Kidney tubule cell (primary cell): ENCODE data around the gene MORN5.

Experiments used
- DNase-seq: peaks from one replicate; pipeline ENCODE4 v3.0.0-alpha.2; 2018; ENCODE audit warnings: low spot score

The MORN5 gene

DNA sequence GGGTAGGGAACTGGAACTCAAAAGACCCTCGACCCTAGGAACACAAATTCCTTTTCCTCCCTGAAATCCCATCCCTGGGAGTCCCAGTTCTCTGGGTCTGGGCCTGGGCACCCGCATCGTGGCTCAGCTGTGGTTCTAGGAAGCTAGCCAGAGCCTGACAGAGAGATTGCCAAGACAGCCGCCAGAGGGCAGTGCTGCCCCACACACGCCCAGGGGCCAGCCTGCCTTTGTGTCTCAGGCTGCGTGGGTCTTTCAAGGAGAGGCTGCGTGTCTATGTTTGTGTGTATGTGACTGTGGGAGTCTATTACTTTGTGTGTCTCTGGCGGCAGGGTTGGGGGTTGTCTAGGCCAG is 34.6 kb upstream of the MORN5 start:
- peak; percentile 76 for DNase-seq

DNA sequence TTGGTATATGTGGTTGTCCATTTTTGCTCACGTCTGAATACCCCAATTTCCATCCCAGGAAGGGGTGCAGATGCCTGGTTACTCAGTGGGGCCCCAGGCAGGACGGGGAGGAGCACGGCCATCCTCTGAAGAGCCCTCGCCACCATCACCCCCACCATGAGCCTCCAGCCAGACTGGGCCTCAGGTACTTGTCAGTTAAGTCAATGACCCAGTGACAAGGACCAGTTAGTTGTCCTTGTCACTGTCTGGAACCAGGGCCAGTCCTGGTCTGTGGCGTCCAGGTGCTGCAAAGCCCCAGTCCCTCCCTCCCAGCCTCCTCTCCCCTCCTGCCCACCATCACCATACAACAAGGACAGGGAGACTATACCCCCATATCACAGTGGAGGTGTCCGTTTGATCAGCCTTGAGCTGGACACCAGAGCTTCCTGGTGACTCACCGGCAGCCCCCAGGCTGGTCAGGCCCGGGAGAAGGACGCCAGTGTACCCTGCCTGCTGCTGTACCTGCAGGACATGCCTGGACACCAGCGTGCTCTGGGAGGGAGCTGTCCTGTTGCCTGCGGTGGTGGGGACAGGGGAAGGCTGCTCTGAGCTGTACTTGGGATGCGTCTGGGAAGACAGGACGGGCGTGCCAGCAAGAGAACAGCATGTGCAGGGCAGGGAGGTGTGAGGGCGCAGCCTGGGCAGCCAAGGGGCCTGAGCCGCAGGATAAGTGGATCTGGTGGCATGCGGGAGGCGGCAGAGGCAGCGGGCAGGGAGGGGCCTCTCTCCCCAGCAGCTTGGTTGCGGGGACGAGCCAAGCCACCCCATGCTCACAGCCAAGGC is 34.0 kb upstream of the MORN5 start:
- DNase-seq = peak; percentile 62

DNA sequence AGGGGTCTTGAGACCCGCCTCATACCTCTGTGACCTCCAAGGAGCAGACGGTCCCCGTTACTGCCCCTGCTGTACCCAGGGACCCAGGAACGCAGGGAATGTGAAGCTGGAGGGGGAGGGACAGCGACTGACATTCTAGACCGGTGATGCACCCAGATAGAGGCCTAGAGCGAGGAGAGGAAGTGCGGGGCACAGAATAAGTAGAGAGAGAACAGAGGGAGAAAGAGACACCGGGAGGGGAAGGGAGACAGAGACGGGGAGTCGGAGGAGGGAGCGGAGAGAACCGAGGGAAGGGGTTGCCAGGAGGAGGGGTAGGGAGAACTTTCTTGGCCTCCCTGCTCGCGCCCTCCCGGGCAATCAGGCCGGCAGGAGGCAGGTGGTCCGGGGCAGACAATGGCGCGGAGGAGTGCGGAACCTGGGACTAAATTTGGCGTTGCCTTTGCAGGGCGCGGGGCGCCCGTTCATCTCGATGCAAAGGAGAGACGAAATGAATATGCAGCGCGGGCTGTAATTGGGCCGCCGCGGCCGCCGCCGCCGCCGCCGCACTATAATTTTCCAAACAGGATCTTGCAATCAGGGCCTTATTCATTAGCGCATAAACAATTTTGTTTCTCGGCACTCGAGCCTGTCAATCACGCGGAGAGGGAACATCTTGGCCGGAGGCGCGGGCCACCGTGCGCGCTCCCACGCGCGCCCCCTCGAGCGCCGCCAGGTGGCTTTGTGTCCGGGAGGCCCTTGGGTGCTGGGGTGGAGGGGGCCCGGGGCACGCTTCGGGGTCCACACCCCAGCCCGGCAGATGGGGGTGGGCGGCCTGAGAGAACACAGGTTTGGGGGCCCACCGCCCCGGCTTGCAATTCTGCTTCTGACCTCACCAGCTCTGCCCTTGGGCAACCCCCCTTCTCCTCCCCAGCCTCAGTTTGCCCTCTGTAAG is 33.1 kb upstream of the MORN5 start:
- DNase-seq = peak; percentile 83

DNA sequence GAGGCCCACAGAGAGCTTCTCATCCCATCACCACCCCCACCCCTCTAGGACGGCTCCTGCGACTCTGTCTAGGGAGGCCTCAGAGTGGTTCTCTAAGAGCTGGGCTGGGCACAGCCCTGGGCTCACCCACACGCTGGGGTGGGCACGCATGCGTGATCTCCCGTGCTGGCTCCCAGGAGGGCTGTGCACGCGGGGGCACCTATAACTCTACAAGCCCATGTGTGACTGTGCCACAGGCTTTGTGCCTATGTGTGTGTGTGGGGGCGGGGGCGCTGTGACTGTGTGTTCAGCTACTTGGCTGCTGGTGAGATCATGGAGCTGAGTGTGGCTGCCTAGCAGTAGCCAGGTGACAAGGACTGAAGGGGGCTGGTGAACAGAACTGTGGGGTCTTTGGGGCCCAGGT is 32.3 kb upstream of the MORN5 start:
- peak; percentile 6 for DNase-seq

DNA sequence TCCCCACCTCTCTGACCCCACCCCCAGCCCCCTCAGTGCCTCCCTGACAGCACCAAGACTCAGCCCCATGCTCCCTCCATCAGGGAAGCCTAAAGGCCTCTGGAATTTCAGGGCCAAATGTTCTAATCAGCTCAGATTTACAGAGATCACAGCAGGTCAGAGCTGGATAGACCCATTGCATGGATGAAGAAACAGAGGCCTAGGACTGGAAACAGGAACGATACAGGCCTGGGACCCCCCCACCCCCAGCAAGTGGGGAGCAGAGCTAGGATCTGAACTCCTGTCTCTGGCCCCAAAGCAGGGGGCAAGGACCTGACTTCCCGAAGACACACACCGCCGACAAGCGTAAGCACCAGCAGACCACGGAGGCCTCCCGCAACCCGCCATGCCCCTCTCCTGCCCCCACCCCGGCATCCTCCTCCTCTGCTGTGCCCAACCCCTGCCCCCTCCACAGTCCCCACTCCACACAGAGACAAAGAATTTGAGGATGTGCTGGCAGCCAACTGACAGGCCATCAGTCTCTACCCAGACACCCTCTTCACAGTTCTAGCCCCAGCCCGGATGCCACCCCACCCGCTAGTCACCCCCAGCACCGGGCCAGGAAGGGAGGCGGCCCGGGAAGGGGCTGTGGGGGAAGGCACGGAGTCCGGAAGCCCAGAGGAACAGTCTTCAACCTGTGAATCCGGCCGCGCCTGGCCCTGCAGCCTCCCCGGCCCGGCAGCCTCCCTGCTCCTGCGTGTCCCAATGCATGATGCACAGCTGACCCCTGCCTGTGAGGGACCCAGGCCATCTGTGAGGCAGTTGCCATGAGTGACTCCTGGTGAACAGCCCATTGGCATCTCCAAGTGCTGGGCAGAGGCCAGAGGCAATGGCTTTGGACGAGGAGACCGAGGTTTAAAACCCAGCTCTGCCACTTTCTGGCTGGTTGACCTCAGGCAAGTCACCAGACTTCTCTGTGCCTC is 31.4 kb upstream of the MORN5 start:
- no peak for DNase-seq

DNA sequence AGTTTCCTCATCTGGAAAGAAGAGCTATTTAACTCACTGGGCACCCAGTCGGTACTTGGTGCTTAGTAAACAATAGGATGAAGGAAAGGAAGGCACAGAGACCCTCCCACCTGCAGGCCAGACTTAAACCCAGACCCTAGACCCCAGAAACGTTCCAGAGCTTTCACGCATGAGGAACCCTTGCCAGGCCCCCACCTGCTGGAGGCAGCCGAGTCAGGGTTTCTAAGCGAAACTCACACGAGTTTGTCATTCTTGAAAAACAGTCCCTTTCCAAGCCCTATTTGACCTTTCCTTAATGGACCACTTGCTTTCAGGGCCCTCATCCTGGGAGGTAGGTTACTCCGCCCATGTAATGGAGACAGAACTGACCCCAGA is 30.8 kb upstream of the MORN5 start:
- no peak for DNase-seq

DNA sequence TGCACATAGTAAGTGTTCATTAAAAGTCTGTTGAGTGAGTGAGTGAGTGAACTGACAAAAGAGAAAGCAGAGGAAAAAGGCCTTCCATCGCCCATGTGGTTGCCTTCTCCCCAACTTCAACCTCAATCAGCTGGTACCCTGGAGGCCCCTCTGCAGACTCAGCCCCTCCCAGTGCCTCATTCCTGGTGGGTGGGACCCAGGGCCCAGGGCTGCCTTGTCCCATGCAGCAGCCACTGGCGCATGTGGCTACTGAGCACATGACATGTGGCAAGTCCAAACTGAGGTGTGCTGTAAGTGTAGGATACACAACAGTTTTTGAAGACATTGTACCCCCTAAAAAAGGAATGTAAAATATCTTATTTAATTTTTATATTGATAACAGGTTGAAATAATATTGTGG is 29.7 kb upstream of the MORN5 start:
- DNase-seq = no peak

DNA sequence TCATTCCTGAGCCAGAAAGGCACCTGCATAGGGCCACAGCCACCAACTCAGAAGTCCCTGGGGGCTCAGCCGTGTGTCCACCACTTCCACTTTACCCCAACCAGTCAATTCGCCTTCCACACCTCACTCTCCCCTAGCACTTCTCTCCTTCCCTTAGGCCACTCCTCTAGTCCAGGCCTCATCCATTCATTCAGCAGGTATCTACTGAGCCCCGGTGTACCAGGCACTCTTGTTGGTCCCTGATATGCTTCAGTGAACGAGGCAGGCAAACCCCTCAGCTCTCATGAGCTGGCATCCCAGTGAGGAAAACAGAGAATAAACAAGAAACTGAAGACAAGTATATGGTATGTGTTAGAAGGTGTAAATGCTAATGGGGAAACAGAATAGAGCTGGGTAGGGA is 28.9 kb upstream of the MORN5 start:
- peak; percentile 6 for DNase-seq

DNA sequence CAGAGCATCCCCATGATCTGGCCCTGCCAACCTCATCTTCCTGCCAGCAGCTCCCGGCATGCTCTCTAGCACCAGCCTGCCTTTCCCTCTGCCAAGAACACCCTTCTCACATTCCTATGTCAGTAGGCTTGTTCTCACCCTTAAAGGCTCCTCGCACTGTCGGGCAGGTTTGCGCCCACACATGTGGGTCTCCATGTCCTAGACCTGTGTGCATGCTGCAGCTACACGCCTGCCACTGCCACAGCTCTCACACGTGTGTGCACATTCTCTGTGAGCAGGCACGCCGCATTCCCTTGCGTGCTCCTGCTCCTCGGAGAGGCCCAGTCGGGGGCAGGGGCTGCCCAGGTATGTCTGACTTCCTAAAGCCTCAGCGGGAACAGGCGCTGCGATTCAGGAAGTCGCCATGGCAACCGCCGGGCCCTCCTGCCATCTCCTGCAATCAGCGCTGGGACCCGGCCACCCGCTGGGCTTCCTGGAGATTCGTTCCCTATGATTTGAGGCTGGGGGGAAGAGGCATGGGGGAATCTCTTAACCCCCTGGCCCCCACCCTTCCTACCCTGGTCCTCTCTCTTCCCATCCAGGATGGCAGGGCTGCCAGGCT is 28.2 kb upstream of the MORN5 start:
- peak; percentile 32 for DNase-seq

DNA sequence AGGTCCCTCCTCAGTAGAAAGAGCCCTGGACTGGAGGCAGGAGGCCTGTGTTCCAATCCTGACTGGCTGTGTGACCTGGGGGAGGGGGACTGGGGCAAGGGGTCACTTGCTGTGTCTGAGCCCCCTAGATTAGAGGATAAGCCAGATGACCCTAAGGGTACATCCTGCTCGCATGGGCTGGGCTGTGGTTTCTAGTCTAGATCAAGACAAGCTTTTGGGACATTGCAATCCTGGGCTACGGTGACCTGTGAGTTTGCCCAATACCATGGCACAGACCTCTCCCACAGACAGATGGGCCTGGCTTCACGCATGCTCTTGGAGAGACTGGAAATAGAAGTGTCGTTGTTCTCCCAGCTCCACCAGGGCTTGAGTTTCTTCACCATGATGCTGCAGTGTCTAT is 27.2 kb upstream of the MORN5 start:
- no peak for DNase-seq

DNA sequence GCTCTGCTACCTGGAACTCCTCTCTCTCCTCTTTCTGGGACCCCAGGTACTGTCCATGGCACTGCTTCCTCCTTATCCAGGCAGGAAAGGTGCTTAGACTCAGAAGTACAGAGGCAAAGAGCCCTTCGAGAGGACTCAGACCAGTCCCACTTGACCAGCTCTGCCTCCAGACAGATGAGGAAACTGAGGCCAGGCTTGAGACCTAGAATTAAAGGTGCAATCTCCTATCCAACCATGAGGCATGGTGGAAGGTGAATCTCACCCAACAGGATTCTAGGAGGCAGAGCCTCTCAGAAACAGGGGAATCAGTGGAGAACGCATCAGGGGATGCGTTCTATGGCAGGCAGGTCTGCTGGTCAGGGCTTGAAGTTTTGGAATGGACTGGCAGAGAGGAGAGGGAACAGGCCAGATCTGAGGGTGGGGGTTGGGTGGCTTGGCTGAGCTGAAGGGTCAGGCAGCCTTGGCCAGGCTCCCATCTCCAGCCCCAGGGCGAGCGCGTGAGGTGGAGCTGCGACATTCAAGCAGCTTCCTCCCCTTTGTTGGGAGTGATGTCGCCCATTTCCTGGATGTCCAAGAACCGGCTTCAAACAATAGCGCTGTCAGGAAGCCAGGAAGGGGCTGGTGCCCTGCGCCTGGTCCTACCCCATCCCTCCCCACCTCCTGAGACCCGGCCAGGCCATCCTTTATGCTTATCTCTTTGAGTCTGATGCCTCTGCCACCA is 26.3 kb upstream of the MORN5 start:
- DNase-seq = no peak

DNA sequence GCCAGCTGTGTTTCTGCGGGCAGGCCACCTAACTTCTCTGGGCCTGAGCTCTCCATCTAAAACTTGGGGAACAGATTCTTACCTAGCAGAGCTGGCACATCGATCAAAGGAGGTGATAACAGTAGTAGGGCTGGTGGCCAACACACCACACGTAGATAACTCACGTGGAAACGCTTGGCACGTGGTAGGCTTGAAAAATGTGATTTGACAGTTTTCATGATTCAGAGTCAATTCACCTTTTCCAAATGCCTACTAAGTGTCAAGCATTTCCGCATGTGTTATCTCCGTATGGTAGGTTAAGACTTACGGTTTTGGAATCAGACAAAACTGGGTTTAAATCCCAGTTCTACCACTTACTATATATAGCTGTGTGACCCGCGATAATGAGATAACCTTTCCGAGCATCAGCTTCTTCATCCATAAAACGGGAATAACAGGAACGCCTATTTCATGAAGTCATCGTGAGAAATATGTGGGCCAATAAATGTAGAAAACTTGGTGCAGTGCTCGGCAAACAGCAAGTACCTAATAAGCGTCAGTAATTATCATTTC is 25.6 kb upstream of the MORN5 start:
- no peak for DNase-seq

DNA sequence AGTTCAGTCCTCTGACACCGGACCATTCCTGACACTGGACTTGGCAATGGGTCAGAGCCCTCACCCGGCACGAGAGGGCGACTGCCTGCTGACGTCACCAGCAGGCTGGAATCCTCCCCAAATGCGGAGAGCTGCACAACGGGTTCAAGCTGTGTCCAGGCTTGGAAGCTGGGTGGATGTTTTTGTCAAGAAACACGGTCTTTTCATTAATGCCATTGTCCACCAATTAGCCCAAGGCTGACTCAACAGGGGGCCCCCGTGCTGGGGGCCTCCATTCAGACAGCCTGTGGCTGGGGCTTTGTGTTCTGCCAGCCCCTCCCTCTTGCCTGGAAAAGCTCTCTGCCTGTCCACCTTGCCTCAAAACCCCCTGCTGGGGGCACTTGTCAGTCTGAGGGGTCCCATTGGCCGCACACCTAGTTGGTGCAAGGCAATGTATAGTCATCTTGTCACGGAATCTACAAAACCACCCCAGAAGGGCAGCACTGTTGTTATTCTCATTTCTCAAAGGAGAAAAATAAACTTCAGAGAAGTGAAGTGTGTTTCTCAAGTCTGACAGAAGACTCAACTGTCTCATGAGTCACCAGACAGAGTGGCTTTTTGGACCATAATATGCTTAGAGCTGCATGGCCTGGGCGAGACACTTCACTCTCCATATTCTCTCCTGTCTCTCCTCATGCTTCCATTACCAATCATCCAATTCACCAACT is 24.7 kb upstream of the MORN5 start:
- no peak for DNase-seq

DNA sequence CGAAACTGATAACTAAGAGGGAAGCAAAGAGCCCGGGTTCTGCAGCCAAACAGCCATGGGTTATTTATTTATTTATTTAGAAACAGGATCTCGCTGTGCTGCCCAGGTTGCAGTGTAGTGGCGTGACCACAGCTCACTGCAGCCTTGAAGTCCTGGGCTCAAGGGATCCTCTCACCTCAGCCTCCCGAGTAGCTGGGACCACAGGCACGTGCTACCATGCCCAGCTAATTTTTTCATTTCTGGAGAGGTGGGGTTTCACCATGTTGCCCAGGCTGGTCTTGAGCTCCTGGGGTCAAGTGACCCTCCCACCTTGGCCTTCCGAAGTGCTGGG is 24.2 kb upstream of the MORN5 start:
- no peak for DNase-seq

DNA sequence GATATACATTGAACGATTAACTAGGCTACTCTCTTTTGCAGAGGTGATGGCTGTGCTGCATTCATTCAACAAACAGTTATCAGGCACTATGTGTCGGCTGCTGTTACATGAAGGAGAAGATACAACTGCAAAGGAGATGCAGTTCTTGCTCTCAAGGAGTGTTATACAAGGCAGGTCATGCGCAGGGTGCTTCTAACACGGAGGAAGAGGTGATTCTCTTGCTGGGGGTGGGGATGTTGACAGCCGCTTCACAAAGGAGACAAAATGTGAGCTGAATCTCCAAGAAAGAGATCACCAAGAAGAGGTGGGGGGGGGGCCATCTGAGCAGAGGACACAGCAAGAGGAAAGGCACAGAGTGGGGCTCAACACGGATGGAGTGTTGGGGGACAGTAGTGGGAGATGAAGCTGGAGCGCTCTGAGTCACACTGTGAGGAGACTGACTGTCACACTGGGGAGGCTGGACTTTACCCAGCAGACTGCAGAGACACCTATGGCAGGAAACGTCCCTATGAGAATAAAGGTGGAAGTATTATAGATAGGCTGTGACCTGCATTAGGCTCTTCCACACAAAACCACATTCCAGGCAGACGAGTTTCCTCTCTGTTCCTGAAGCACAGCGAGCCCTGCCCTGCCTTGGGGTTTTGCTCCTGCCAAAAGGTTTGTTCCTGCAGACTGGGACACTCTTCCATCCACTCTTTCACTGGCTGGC is 21.0 kb upstream of the MORN5 start:
- peak; percentile 30 for DNase-seq

DNA sequence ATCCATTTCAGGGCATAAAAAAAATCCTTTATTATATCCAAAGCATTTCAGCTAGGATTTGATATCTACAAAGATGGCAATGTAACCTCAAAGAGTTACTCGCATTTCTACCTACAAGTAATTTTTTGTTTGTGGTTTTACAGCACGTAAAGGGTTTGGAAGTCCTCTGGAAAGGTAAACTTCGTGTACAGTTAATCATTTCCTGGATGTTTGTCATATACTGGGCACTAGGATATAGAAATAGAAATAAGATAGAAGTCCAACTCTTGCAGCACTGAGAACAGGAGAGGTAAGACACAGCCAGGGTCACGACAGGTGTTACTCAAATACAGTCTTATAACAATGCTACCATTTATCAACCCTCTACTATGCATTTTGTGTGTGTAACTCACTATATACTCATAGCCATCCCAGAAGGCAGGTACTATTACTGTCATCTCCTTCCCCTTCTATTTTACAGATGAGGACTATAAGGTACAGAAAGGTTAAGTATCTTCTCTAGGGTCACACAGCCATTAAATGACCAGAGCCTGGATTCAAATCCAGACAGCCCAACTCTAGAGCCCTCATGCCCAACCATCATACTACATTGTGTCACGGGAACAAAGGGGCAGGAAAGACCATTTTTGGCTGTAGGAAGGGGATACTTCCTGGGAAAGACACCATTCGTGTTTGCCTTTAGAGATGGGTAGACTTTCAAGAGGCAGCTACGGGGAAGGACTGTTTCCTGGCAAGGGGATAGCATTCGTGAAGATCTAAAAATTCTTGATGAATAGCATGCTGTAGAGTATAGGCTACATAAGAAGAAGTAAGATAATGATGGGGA is 19.1 kb upstream of the MORN5 start:
- no peak for DNase-seq

DNA sequence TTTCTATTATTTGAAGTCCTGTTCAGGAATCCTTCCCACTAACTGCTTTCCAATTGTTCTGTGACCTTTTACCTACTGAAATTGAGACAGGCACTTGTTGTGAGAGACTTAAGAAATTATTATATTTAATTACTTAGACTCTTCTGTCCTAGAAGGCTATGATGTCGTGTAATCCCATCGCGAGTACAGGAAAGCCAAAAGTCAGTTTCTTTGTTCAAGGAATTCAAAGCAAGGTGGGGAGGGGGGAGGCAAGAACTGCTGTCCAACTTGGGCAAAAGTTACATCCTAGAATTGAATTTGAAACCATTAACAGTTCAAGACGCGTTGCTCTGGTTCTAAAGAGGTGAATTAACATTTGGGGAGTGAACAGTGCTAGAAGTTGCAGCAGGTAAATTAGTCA is 18.0 kb upstream of the MORN5 start:
- no peak for DNase-seq

DNA sequence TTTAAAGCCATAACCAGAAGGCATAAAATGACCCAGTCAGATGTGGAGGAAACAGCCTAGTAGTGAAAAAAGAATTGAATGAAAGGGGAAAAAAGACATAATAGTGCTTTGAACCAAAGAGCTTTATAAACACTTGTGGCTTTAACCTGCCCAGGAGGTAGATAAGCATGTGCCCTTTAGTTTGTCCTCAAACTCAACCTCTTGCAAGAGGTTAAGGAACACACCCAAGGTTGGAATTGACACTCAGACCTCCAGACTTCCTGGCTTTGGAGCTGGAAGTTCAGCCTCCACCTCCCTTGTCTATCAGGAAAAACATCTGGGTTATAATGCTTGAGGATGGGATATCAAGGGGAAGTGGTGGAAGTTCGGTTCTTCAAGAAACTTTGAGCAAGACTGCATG is 16.4 kb upstream of the MORN5 start:
- no peak for DNase-seq
